CD4-positive, alpha-beta T cell treated with Interleukin-1 beta for 1 hour (primary cell): ENCODE results near the gene TMEM213.
A peak's percentile ranks its signal among the peaks of the same experiment; 100 is the strongest.

Experiments
- DNase-seq, 2 donors: peaks; one replicate each; pipeline ENCODE4 v3.0.0-alpha.2; 2020 to 2022

TMEM213 gene

GRCh38 chr7:138878051-138878450, 80.3 kb downstream of the TMEM213 start:
- no peak for DNase-seq

GRCh38 chr7:138878856-138879255, 81.1 kb downstream of the TMEM213 start:
- DNase-seq, result no peak

GRCh38 chr7:138879356-138879755, 81.6 kb downstream of the TMEM213 start:
- DNase-seq, result no peak

GRCh38 chr7:138880881-138881578, 83.2 kb downstream of the TMEM213 start:
- DNase-seq, result no peak

- DNase-seq, result no peak
Measured at GRCh38 chr7:138881579-138882188, 83.9 kb downstream of the TMEM213 start.

GRCh38 chr7:138882249-138882648, 84.5 kb downstream of the TMEM213 start:
- no peak for DNase-seq

- DNase-seq, result no peak
Measured at GRCh38 chr7:138885383-138886147, 87.8 kb downstream of the TMEM213 start.

- peak; percentile 31 to 80 for DNase-seq
Measured at GRCh38 chr7:138886501-138886917, 88.7 kb downstream of the TMEM213 start.

- DNase-seq, result no peak
Measured at GRCh38 chr7:138887085-138887710, 89.4 kb downstream of the TMEM213 start.
